AG10803 (cell line): ENCODE measurements around the gene CCL24.
"Not testable (repeated sequence)": the region's sequence is repeated elsewhere in the genome, so short reads cannot be mapped to it uniquely, and the experiment has no call there.

Experiments used
- DNase-seq: peaks from one replicate; pipeline ENCODE4 v3.0.0; 2010; ENCODE audit warnings: low read depth
- H3K4me3 ChIP-seq: 2 replicates; pipeline ENCODE4 v1.5.1; 2011; ENCODE audit warnings: mild to moderate bottlenecking, low read length, control low read depth
- TF ChIP-seq, protein P1 (sequence below): conservative IDR thresholded peaks from 2 replicates; pipeline ENCODE4 v1.5.1; 2011; ENCODE audit warnings: mild to moderate bottlenecking, low read length, control low read depth, inconsistent platforms

CCL24 gene

DNA sequence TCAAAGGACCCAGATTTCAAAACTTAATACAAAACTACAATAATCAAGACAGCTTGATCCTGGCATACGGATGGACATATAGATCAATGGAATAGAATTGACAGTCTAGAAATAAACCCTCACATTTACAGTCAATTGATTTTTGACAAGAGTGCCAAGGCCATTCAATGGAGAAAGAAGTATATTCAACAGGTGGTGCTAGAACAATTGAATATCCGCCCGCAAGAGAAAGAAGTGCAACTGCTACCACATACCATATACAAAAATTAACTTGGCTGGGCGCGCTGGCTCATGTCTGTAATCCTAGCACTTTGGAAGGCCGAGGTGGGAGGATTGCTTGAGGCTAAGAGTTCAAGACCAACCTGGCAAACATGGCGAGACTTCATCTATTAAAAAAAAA, 23.2 kb upstream of the CCL24 start:
- TF ChIP-seq, protein P1, sequence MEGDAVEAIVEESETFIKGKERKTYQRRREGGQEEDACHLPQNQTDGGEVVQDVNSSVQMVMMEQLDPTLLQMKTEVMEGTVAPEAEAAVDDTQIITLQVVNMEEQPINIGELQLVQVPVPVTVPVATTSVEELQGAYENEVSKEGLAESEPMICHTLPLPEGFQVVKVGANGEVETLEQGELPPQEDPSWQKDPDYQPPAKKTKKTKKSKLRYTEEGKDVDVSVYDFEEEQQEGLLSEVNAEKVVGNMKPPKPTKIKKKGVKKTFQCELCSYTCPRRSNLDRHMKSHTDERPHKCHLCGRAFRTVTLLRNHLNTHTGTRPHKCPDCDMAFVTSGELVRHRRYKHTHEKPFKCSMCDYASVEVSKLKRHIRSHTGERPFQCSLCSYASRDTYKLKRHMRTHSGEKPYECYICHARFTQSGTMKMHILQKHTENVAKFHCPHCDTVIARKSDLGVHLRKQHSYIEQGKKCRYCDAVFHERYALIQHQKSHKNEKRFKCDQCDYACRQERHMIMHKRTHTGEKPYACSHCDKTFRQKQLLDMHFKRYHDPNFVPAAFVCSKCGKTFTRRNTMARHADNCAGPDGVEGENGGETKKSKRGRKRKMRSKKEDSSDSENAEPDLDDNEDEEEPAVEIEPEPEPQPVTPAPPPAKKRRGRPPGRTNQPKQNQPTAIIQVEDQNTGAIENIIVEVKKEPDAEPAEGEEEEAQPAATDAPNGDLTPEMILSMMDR, result no peak
- no peak for DNase-seq
- H3K4me3 ChIP-seq, result no peak overlapping the region

DNA sequence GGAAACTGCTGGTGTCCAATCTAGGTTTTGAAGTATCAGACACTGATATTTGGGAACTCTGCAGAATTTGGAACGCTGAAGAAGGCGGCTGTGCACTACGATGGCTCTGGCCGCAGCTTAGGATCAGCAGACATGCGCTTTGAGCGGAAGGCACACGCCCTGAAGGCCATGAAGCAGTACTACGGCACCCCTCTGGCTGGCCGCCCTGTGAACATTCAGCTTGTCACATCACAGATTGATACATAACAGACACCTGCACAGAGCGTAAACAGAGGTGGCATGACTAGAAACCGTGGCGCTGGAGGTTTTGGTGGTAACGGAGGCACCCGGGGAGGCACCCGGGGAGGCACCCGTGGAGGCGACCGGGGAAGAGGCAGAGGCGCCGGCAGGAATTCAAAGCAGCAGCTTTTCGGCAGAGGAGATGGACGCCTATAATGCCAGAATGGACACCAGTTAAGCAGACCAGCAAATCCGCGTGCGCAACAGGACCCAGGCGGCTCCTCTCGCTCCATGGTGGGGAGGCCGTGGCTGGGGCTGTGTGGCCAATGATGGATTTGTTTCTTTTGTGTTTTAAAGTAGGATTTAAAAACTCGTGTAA, 22.2 kb upstream of the CCL24 start:
- TF ChIP-seq, protein P1, result no peak
- H3K4me3 ChIP-seq, result no peak overlapping the region
- no peak for DNase-seq

DNA sequence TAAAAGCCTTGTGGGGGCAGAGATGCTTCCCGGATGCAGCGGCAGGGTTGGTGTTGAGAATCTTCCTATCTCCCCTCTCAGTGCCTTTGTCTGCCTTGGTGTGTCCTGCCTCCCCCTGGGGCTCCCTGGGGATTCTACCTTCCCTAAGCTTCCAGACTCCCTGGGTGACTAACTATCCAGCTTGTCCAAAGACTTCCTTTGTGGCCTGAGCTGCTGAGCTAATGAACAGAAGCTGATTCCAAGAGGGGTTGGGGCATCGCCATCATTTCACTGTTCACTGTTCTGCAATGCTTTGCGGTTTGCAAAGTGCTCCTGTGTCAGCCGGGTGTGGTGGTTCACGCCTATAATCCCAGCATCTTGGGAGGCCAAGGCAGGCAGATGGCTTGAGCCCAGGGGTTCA, 20.1 kb upstream of the CCL24 start:
- peak; percentile 72 for DNase-seq
- H3K4me3 ChIP-seq, result not testable (repeated sequence)

DNA sequence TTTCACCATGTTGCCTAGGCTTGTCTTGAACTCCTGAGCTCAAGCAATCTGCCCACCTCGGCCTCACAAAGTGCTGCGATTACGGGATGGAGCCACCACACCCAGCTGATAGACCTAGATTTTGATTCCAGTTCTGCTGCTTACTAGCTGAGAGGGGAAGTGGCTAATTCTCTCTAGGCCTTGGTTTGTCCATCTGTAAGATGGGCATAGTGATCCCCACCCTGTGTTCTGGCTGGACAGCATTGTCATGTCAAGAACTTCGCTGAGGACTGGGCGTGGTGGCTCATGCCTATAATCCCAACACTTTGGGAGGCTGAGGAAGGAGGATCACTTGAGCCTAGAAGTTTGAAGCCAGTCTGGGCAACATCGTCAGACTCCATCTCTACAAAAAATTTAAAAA, 17.4 kb upstream of the CCL24 start:
- DNase-seq, result no peak
- H3K4me3 ChIP-seq, result no peak overlapping the region
- TF ChIP-seq, protein P1, result no peak

DNA sequence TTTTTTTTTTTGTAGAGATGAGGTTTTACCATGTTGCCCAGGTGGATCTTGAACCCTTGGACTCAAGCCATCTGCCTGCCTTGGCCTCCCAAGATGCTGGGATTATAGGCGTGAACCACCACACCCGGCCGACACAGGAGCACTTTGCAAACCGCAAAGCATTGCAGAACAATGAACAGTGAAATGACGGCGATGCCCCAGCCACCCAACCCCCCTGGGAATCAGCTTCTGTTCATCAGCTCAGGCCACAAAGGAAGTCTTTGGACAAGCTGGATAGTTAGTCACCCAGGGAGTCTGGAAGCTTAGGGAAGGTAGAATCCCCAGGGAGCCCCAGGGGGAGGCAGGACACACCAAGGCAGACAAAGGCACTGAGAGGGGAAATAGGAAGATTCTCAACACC, 16.1 kb upstream of the CCL24 start:
- DNase-seq, result peak; percentile 77
- not testable (repeated sequence) for H3K4me3 ChIP-seq

DNA sequence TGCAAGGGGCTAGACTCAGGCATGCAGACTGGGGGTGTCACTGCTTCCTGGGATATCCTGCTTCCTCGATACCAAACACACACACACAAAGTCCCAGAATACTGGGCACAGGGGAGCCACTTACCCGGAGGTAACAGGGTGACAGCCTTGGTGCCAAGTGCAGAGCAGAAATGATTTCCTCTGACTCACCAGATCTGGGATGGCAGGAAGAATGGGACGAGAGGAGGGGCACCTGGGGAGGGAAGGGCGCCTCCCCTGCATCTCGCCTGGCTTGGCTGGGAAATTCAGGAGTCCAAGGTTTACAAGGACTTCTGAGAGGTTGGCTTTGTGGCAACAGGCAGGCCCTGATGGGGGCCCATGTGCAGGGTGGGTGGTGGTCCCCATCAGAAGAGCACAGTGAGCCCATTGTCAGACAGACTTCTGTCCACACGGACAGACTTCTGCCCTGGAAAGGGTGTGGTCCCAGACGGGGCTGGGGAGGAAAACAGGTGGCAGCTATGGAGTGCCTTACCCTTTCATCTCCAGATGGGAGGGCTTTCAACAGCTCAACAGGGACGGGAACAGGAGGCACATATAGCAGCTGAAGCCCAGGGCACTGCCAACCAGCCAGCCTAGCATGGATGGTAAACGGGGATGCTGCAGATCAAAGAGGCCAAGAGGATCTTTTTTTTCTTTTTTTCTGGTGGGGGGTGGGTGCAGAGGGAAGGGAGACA, 9.7 kb upstream of the CCL24 start:
- no peak overlapping the region for H3K4me3 ChIP-seq
- DNase-seq, result no peak
- TF ChIP-seq, protein P1, result no peak

DNA sequence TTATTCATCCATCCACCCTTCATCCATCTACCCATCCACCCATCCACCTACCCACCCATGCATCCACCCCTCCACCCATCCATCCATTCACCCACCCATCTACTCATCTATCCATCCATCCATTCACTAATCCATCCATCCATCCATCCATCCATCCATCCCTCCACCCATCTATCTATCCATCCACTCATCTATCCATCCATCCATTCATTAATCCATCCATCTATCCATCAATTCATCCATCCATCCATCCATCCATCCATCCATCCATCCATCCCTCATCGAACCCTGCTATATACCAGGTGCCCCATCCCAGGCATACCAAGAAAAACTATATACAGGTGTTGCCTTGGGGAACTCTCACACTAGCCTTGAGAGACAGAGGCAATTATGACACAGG, 7.1 kb upstream of the CCL24 start:
- TF ChIP-seq, protein P1, result no peak
- no peak for DNase-seq
- no peak overlapping the region for H3K4me3 ChIP-seq

DNA sequence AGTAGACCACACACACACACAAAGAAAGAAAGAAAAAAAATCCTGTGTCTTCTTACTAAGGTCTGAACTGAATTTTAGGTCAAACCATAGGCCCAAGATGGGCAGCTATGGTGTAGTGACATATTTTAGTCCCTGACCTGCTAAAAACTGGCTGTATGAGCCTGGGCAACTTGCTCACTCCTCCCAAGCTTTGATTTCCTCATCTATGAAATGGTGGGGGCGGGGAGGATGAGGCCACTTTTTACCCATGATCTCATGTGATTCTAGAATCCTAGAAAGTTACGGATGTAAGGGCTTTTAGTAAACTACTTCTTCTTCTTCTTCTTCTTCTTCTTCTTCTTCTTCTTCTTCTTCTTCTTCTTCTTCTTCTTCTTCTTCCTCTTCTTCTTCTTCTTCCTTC, 6.1 kb upstream of the CCL24 start:
- DNase-seq, result no peak
- TF ChIP-seq, protein P1, result no peak
- no peak overlapping the region for H3K4me3 ChIP-seq
